ENCODE results near the gene PLEKHM1.
"Not testable (repeated sequence)": the region's sequence is repeated elsewhere in the genome, so short reads cannot be mapped to it uniquely, and the experiment has no call there.

PLEKHM1 gene

GRCh38 chr17:45461524-45462327, 28.8 kb downstream of the PLEKHM1 start:
- peak; percentile 13 for DNase-seq (ENCODE audit: low read depth)

GRCh38 chr17:45460422-45460821, 30.1 kb downstream of the PLEKHM1 start:
- not testable (repeated sequence) for DNase-seq (ENCODE audit: low read depth)

GRCh38 chr17:45454341-45454740, 36.2 kb downstream of the PLEKHM1 start:
- not testable (repeated sequence) for DNase-seq (ENCODE audit: low read depth)

GRCh38 chr17:45453731-45454130, 36.8 kb downstream of the PLEKHM1 start:
- DNase-seq (ENCODE audit: low read depth): not testable (repeated sequence)

- not testable (repeated sequence) for DNase-seq (ENCODE audit: low read depth)
These were observed 37.3 kb downstream of the PLEKHM1 start for GRCh38 chr17:45453225-45453534.

GRCh38 chr17:45452329-45453224, 37.9 kb downstream of the PLEKHM1 start:
- DNase-seq (ENCODE audit: low read depth): not testable (repeated sequence)

GRCh38 chr17:45451660-45452059, 38.9 kb downstream of the PLEKHM1 start:
- DNase-seq (ENCODE audit: low read depth): not testable (repeated sequence)

GRCh38 chr17:45451131-45451530, 39.4 kb downstream of the PLEKHM1 start:
- DNase-seq (ENCODE audit: low read depth): no peak

GRCh38 chr17:45449708-45450329, 40.7 kb downstream of the PLEKHM1 start:
- not testable (repeated sequence) for DNase-seq (ENCODE audit: low read depth)

GRCh38 chr17:45449260-45449659, 41.3 kb downstream of the PLEKHM1 start:
- DNase-seq (ENCODE audit: low read depth): not testable (repeated sequence)

GRCh38 chr17:45448483-45448882, 42.0 kb downstream of the PLEKHM1 start:
- not testable (repeated sequence) for DNase-seq (ENCODE audit: low read depth)

GRCh38 chr17:45448066-45448465, 42.5 kb downstream of the PLEKHM1 start:
- DNase-seq (ENCODE audit: low read depth): not testable (repeated sequence)

GRCh38 chr17:45447650-45448049, 42.9 kb downstream of the PLEKHM1 start:
- DNase-seq (ENCODE audit: low read depth): not testable (repeated sequence)

GRCh38 chr17:45446872-45447625, 43.5 kb downstream of the PLEKHM1 start:
- not testable (repeated sequence) for DNase-seq (ENCODE audit: low read depth)

GRCh38 chr17:45445901-45446743, 44.4 kb downstream of the PLEKHM1 start:
- not testable (repeated sequence) for DNase-seq (ENCODE audit: low read depth)

GRCh38 chr17:45444856-45445820, 45.4 kb downstream of the PLEKHM1 start:
- DNase-seq (ENCODE audit: low read depth): not testable (repeated sequence)

- not testable (repeated sequence) for DNase-seq (ENCODE audit: low read depth)
These were observed 46.2 kb downstream of the PLEKHM1 start for GRCh38 chr17:45444301-45444700.

GRCh38 chr17:45443371-45444260, 46.9 kb downstream of the PLEKHM1 start:
- not testable (repeated sequence) for DNase-seq (ENCODE audit: low read depth)

All from GM04503 (cell line).